ENCODE measurements around the gene DUSP22.

Gene DUSP22

DNA sequence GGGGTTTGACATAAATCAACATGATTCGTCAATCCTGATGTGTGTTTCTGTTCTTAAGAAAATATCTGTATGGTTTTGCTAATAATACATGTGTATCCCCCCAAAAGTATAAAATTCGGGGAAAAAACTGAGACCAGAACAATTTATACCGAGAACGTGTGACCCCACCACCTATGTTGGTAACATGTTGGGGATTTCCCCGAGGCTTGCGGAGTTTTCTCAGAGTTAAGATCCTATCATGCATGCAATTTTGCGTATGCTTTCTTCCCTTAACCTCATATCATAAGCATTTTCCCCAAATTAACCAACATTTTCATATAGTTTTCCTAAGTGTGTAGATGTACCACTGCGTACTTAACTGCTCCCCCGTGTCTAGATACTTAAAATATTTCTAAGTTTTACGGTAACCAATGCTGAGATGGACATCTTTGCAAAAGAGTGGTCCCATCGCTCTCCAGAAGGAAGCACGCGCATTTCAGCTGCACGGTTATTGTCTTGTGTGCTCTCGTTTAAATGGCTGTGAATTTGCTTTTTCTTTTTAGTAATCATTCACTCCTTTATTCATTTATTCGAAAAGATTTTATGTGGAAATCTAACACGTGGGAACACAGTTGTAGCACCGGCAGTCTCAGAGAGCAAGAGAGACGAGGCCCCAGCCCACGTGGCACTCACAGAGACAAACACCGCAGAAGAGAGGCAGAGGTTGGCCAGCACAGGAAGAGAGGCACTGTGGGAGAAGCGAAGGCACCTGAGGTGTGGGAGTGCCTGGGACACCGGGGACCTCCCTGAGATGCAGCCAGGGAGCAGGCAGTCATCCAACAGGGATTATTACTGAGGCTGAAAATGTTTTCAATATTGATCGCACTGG, 86.0 kb downstream of the DUSP22 start:
- TF ChIP-seq, protein P1, sequence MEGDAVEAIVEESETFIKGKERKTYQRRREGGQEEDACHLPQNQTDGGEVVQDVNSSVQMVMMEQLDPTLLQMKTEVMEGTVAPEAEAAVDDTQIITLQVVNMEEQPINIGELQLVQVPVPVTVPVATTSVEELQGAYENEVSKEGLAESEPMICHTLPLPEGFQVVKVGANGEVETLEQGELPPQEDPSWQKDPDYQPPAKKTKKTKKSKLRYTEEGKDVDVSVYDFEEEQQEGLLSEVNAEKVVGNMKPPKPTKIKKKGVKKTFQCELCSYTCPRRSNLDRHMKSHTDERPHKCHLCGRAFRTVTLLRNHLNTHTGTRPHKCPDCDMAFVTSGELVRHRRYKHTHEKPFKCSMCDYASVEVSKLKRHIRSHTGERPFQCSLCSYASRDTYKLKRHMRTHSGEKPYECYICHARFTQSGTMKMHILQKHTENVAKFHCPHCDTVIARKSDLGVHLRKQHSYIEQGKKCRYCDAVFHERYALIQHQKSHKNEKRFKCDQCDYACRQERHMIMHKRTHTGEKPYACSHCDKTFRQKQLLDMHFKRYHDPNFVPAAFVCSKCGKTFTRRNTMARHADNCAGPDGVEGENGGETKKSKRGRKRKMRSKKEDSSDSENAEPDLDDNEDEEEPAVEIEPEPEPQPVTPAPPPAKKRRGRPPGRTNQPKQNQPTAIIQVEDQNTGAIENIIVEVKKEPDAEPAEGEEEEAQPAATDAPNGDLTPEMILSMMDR (IDR thresholded peaks at IDR 0.05; ENCODE audit: low read depth, low read length), result no peak
- DNase-seq (ENCODE audit: low read depth in 2 of 2), result no peak
- no peak overlapping the region for H3K4me3 ChIP-seq (replicated peaks in 1 of 2; ENCODE audit: low read depth in 2 of 2, low read length in 2 of 2)

DNA sequence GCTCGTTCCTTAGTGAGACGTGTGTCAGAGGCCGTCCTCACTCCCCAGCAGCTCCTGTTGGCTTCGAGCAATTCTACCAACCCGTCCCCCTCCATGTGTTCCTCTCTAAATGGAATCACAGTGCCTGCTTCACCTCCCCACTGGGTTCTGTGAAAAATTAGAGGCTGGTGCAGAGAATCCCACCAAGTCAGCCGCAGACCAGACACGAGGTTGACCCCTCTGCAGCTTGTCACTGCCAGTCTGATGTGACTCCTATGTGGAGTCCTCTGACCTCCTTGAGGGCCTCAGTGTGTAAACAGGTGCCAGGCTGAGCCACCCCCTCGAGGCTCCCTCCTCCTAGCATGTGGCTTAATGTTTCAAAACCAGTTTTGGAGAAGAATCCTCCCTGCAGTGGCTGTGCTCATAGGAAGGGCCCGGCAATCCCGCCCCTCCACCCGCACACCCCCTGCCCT, 86.7 kb downstream of the DUSP22 start:
- no peak overlapping the region for H3K4me3 ChIP-seq (replicated peaks in 1 of 2; ENCODE audit: low read depth in 2 of 2, low read length in 2 of 2)
- TF ChIP-seq, protein P1 (IDR thresholded peaks at IDR 0.05; ENCODE audit: low read depth, low read length), result no peak
- DNase-seq (ENCODE audit: low read depth in 2 of 2), result no peak

DNA sequence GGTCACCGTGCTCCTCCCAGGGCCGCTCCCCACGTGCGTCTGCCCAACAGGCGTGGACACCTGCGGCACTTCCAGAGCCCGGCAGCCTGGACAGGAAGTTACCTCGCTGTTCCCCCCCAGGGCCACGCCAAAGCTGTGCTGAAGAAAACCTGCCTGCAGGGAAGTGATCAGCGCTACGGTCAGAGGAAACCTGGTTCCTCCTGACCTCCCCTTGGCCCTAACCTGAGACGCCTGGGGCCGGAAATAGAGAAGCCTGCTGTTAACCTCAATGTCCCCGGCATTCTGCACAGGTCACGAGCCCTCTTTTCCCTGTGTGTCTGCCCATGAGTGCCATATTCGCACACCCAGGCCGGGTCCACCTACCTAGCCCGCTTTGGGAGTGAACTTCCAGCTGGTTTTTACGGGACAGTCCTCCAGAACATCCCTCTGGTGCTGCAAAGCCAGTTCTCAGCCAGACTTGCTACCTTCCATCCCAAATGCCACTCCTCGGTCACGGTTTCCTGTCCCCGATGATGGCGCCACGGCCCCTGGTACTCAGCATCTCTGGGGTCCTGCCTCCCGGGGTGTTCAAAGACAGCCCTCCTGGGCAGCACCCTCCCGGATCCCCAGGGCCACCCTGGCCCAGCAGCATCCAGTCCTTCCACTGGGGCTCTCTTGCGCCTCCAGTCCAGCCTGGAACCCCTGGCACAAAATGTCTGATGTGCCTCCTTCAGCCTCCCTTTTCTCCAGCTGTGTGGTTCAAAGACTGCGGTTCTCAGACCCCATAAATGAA, 87.3 kb downstream of the DUSP22 start:
- no peak overlapping the region for H3K4me3 ChIP-seq (replicated peaks in 1 of 2; ENCODE audit: low read depth in 2 of 2, low read length in 2 of 2)
- TF ChIP-seq, protein P1 (IDR thresholded peaks at IDR 0.05; ENCODE audit: low read depth, low read length), result no peak
- DNase-seq (ENCODE audit: low read depth in 2 of 2), result no peak

DNA sequence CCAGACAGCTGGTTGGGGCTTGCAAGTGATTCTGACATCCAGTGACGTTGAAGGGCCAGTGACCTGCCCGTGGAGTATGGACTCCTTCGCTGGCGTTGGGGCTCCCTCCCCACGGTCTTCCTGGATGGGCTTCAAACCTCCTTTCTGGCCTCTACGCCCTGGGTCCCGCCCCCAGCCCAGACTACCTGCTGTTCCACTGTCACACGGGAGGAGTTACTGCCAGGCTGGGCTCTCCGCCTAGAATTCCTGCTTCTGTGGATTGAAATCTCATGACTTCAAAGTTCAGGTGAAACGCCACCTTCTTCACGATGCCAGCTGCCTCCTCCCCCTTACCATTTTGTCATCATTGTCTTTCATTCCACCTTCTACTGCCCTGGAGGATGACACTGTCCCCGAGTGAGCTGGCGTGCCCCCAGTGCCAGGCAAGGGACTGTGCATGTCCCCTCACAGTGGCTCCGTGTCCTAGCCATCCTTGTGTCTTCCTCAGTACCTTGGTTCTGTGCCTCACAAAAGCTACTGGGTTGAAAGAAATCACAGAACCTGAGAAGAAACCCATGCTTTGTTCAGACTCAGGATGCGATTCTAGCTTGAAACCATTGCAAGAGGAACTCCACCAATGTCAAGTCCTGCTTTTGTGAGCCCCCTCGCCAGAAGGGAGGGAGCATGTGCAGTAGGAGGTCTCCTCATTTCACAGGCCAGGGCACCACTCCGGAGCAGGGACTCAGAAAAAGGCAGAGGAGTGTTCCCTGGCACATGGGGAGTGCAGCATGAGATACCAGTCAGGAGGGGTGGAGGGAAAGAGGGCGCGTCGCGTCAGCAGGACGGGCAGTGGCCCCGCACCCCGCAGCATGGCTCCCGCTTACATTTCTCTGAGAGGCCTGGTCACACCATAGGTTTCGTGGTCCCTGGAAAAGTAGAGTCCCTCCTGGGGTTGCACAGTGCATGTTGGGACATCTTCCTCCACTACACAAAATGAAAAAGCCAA, 88.2 kb downstream of the DUSP22 start:
- H3K4me3 ChIP-seq (replicated peaks in 1 of 2; ENCODE audit: low read depth in 2 of 2, low read length in 2 of 2), result no peak overlapping the region
- no peak for DNase-seq (ENCODE audit: low read depth in 2 of 2)
- TF ChIP-seq, protein P1 (IDR thresholded peaks at IDR 0.05; ENCODE audit: low read depth, low read length), result no peak

DNA sequence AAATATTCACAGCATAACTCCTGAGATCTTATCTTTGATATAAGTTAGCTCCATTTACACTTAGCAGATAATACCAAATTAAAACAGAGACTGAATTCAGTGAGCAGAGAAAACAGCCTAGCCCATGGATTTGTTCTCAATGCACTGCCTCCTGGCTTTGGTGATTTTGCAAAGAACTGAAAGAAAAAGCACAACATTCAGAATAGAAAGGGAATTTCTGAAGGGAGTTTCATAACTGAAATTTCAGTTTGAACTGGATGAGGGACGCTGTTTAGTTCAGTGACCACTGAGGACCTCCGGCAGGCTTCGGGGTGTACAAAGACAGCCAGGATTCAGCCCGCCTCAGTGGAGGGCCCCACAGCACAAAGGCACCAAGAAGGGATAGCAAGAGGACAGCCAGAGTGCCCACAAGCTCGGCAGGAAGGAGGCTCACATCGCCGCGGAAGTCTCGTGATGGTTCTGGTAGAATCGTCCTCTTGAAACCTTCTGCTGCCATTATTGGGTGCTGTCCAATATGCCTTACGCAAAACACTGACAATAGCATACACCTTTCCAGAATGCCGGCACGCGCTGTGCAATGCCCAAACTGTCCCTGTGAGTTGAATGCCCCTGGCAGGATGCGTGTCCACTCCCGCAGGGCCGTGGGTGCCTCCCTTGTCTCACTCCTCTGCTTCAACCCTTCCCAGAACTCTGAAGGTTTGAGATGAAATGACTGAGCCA, 89.6 kb downstream of the DUSP22 start:
- TF ChIP-seq, protein P1 (IDR thresholded peaks at IDR 0.05; ENCODE audit: low read depth, low read length), result no peak
- no peak overlapping the region for H3K4me3 ChIP-seq (replicated peaks in 1 of 2; ENCODE audit: low read depth in 2 of 2, low read length in 2 of 2)
- DNase-seq (ENCODE audit: low read depth in 2 of 2), result no peak
